IMR-90 (cell line): Measurements from ENCODE around the gene PCDHB8.
"Not testable (repeated sequence)": the region's sequence is repeated elsewhere in the genome, so short reads cannot be mapped to it uniquely, and the experiment has no call there.

Source experiments
- MAZ ChIP-seq: IDR thresholded peaks from 2 replicates; pipeline ENCODE4 v1.6.1; 2012; ENCODE audit warnings: low read depth, mild to moderate bottlenecking, low read length, improper control_type of control experiment, moderate library complexity, borderline replicate concordance
- MXI1 ChIP-seq: IDR thresholded peaks from 2 replicates; pipeline ENCODE4 v1.6.1; 2012; ENCODE audit warnings: low read depth, mild to moderate bottlenecking, low read length, moderate library complexity, borderline replicate concordance
- POLR2A ChIP-seq: IDR thresholded peaks from 2 replicates; pipeline ENCODE4 v1.6.1; 2012; ENCODE audit warnings: mild to moderate bottlenecking, low read depth, low read length
- SMC3 ChIP-seq: fragments of 150-350 bp; IDR thresholded peaks from 2 replicates; pipeline ENCODE4 v1.6.1; 2016; ENCODE audit warnings: low read depth, mild to moderate bottlenecking, antibody characterized with exemption, low read length, moderate library complexity
- TF ChIP-seq, protein P1 (sequence below): conservative IDR thresholded peaks from 2 replicates; pipeline ENCODE4 v1.5.1; 2012; ENCODE audit warnings: mild to moderate bottlenecking, low read depth, low read length, improper control_type of control experiment

DNA sequence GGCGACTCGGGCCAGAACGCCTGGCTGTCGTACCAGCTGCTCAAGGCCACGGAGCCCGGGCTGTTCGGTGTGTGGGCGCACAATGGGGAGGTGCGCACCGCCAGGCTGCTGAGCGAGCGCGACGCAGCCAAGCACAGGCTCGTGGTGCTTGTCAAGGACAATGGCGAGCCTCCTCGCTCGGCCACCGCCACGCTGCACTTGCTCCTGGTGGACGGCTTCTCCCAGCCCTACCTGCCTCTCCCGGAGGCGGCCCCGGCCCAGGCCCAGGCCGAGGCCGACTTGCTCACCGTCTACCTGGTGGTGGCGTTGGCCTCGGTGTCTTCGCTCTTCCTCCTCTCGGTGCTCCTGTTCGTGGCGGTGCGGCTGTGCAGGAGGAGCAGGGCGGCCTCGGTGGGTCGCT, 16.7 kb downstream of the PCDHB8 start:
- TF ChIP-seq, protein P1, sequence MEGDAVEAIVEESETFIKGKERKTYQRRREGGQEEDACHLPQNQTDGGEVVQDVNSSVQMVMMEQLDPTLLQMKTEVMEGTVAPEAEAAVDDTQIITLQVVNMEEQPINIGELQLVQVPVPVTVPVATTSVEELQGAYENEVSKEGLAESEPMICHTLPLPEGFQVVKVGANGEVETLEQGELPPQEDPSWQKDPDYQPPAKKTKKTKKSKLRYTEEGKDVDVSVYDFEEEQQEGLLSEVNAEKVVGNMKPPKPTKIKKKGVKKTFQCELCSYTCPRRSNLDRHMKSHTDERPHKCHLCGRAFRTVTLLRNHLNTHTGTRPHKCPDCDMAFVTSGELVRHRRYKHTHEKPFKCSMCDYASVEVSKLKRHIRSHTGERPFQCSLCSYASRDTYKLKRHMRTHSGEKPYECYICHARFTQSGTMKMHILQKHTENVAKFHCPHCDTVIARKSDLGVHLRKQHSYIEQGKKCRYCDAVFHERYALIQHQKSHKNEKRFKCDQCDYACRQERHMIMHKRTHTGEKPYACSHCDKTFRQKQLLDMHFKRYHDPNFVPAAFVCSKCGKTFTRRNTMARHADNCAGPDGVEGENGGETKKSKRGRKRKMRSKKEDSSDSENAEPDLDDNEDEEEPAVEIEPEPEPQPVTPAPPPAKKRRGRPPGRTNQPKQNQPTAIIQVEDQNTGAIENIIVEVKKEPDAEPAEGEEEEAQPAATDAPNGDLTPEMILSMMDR: not testable (repeated sequence)
- TF ChIP-seq MAZ, MXI1, SMC3, POLR2A: not testable (repeated sequence)
